Lower lobe of right lung (tissue), 2 donors: ENCODE results near the gene NAMPT. TPM values are rescaled to one million over a fixed set of nuclear protein-coding genes. Genes with fewer than 3 reads are reported as not detected.
"Not testable (repeated sequence)": the region's sequence is repeated elsewhere in the genome, so short reads cannot be mapped to it uniquely, and the experiment has no call there.

Experiments
- ATAC-seq, 2 donors: fragments of 200-7000 bp; cut with Tn5 transposase; one replicate each; pipeline ENCODE4 v1.9.1; 2020 to 2022; ENCODE audit warnings: mild to moderate bottlenecking in 2 of 2, moderate library complexity in 2 of 2
- DNase-seq: peaks from one replicate; pipeline ENCODE4 v3.0.0-alpha.2; 2020
- H3K27ac ChIP-seq: fragments of 200-600 bp; one replicate; pipeline ENCODE4 v1.8.0; 2022
- H3K27me3 ChIP-seq: fragments of 200-600 bp; one replicate; pipeline ENCODE4 v1.8.0; 2022; ENCODE audit warnings: low read depth
- H3K36me3 ChIP-seq: fragments of 200-600 bp; one replicate; pipeline ENCODE4 v1.8.0; 2022; ENCODE audit warnings: mild to moderate bottlenecking
- H3K4me1 ChIP-seq: fragments of 200-600 bp; one replicate; pipeline ENCODE4 v1.8.0; 2022
- H3K4me3 ChIP-seq: fragments of 200-600 bp; one replicate; pipeline ENCODE4 v1.8.0; 2022; ENCODE audit warnings: mild to moderate bottlenecking
- H3K9me3 ChIP-seq: fragments of 200-600 bp; one replicate; pipeline ENCODE4 v1.8.0; 2022
- intact Hi-C: fragments of 100-400 bp; cut with DNase I; formaldehyde crosslinking; loops from one replicate; pipeline ENCODE4 v1.11.0; 2022
- total RNA-seq: library from RNA; stranded (reverse); fragmentation: NEBNext Ultra II Directional; extraction: Animal tissue kit (Norgen Biotek cat#: 25700); gene quantifications from one replicate; pipeline ENCODE4 v1.2.1, GENCODE V29; 2021
- TF ChIP-seq, protein P1 (sequence below): fragments of 200-600 bp; IDR thresholded peaks from one replicate; pipeline ENCODE4 v1.8.0; 2022; ENCODE audit warnings: antibody characterized with exemption, mild to moderate bottlenecking
- donor health status: DM: no; HTN: yes; CAD: no; lungs with severe emphysema.

The NAMPT gene
- total RNA-seq, 1 donor from 2014 or later, result 177 TPM

- no peaks in the 10 kb centered on the region for H3K4me1 ChIP-seq
- H3K4me3 ChIP-seq, result no peak overlapping the region
- DNase-seq (no peak), ATAC-seq (no peak)
- no peaks in the 10 kb centered on the region for H3K9me3 ChIP-seq
- intact Hi-C loops, result no loop called here
- no peak overlapping the region for H3K27ac ChIP-seq
- H3K27me3 ChIP-seq, result no peaks in the 10 kb centered on the region
- no peaks in the 10 kb centered on the region for H3K36me3 ChIP-seq
- TF ChIP-seq, protein P1, sequence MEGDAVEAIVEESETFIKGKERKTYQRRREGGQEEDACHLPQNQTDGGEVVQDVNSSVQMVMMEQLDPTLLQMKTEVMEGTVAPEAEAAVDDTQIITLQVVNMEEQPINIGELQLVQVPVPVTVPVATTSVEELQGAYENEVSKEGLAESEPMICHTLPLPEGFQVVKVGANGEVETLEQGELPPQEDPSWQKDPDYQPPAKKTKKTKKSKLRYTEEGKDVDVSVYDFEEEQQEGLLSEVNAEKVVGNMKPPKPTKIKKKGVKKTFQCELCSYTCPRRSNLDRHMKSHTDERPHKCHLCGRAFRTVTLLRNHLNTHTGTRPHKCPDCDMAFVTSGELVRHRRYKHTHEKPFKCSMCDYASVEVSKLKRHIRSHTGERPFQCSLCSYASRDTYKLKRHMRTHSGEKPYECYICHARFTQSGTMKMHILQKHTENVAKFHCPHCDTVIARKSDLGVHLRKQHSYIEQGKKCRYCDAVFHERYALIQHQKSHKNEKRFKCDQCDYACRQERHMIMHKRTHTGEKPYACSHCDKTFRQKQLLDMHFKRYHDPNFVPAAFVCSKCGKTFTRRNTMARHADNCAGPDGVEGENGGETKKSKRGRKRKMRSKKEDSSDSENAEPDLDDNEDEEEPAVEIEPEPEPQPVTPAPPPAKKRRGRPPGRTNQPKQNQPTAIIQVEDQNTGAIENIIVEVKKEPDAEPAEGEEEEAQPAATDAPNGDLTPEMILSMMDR, result no peak
These were observed 27.5 kb upstream of the NAMPT start for GRCh38 chr7:106312099-106312871.

GRCh38 chr7:106309362-106309761, 24.6 kb upstream of the NAMPT start:
- H3K4me1 ChIP-seq, result no peaks in the 10 kb centered on the region
- DNase-seq (no peak), ATAC-seq (no peak)
- H3K27ac ChIP-seq, result no peak overlapping the region
- no peak overlapping the region for H3K4me3 ChIP-seq
- H3K9me3 ChIP-seq, result no peaks in the 10 kb centered on the region
- H3K36me3 ChIP-seq, result no peaks in the 10 kb centered on the region
- intact Hi-C loops, result no loop called here
- TF ChIP-seq, protein P1, result no peak
- H3K27me3 ChIP-seq, result no peaks in the 10 kb centered on the region

GRCh38 chr7:106306256-106306655, 21.5 kb upstream of the NAMPT start:
- Histone ChIP-seq H3K36me3 (no peaks in the 10 kb centered on the region), H3K27me3 (no peaks in the 10 kb centered on the region), H3K27ac (no peak overlapping the region), H3K4me1 (no peaks in the 10 kb centered on the region), H3K4me3 (no peak overlapping the region), H3K9me3 (no peaks in the 10 kb centered on the region)
- intact Hi-C loops, result no loop called here
- ATAC-seq, result no peak
- TF ChIP-seq, protein P1, result no peak
- no peak for DNase-seq

DNA sequence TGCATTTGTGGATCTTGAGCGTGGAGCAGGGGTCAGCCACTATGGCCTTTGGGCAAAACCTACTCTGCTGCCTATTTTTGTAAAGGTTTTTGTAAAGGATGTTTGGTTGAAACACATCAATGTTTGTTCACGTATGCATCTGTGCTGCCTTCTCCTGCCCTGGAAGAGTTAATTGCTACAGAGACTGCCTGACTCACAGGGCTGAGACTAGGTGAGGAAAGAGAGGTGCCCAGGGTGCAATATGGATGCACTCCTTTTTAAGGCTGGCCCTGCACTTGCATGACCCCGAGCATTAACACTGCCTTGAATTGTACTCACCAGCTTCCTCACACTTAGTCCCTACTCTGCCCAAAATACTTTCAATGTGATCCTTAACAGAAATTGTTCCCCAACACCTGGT, 20.9 kb upstream of the NAMPT start:
- Histone ChIP-seq H3K27ac (no peak overlapping the region), H3K9me3 (no peaks in the 10 kb centered on the region), H3K27me3 (no peaks in the 10 kb centered on the region), H3K4me1 (no peaks in the 10 kb centered on the region), H3K36me3 (no peaks in the 10 kb centered on the region), H3K4me3 (no peak overlapping the region)
- no peak for ATAC-seq
- TF ChIP-seq, protein P1, result no peak
- DNase-seq, result no peak
- intact Hi-C loops, result no loop called here

DNA sequence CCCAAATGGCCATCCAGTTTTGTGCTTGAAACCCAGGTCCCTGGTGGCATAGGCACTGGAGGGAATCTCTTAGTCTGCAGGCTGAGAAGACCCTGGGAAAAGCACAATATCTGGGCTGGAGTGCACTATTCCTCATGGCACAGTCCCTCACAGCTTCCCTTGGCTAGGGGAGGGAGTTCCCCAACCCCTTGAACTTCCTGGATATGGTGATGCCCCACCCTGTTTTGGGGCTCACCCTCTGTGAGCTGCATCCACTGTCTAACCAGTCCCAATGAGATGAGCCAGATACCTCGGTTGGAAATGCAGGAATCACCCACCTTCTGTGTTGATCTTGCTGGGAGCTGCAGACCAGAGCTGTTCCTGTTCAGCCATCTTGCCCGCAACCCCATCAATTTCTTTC, 19.8 kb upstream of the NAMPT start:
- no peaks in the 10 kb centered on the region for H3K9me3 ChIP-seq
- intact Hi-C loops, result no loop called here
- TF ChIP-seq, protein P1, result no peak

DNA sequence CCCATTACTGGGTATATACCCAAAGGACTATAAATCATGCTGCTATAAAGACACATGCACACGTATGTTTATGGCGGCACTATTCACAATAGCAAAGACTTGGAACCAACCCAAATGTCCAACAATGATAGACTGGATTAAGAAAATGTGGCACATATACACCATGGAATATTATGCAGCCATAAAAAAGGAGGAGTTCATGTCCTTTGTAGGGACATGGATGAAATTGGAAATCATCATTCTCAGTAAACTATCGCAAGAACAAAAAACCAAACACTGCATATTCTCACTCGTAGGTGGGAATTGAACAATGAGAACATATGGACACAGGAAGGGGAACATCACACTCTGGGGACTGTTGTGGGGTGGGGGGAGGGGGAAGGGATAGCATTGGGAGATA, 13.8 kb upstream of the NAMPT start:
- intact Hi-C loops, H3K9me3 ChIP-seq, H3K36me3 ChIP-seq, H3K4me1 ChIP-seq, H3K27me3 ChIP-seq, H3K4me3 ChIP-seq, ATAC-seq, DNase-seq, H3K27ac ChIP-seq: not testable (repeated sequence)

More for the DNA sequence above, 19.8 kb upstream of the NAMPT start:
- ATAC-seq (no peak), DNase-seq (no peak)
- H3K36me3 ChIP-seq, result no peaks in the 10 kb centered on the region
- H3K27ac ChIP-seq, result no peak overlapping the region
- no peak overlapping the region for H3K4me3 ChIP-seq
- H3K27me3 ChIP-seq, result no peaks in the 10 kb centered on the region
- H3K4me1 ChIP-seq, result no peaks in the 10 kb centered on the region

GRCh38 chr7:106298155-106298554, 13.4 kb upstream of the NAMPT start:
- H3K27me3 ChIP-seq, H3K27ac ChIP-seq, ATAC-seq, DNase-seq, H3K9me3 ChIP-seq, intact Hi-C loops, H3K36me3 ChIP-seq, H3K4me1 ChIP-seq, H3K4me3 ChIP-seq: not testable (repeated sequence)
